HL-60 (cell line): ENCODE measurements around the gene VAV2.

Source experiments
- DNase-seq, 2 experiments: peaks; one replicate each; pipeline ENCODE4 v3.0.0-alpha.2; 2010 to 2020; ENCODE audit warnings: low read depth in 1 of 2, low spot score in 1 of 2
- H3K27ac ChIP-seq: fragments of 250-450 bp; sonication (Bioruptor Pico); replicated peaks from 2 replicates; pipeline ENCODE4 v1.5.1; 2020; ENCODE audit warnings: mild to moderate bottlenecking, moderate library complexity
- H3K27me3 ChIP-seq: fragments of 250-450 bp; sonication (Bioruptor Pico); 2 replicates; pipeline ENCODE4 v1.5.1; 2021; ENCODE audit warnings: mild to moderate bottlenecking, moderate library complexity; ENCODE audit not compliant: insufficient read depth, poor library complexity, severe bottlenecking
- H3K4me3 ChIP-seq: replicated peaks from 2 replicates; pipeline ENCODE4 v1.5.1; 2011; ENCODE audit warnings: mild to moderate bottlenecking, control low read depth, low read length; ENCODE audit not compliant: insufficient read depth
- GABPA ChIP-seq: IDR thresholded peaks from 2 replicates; pipeline ENCODE4 v1.6.1; 2012; ENCODE audit warnings: low read depth
- POLR2AphosphoS5 ChIP-seq: IDR thresholded peaks from 2 replicates; pipeline ENCODE4 v1.6.1; 2012; ENCODE audit warnings: low read depth
- SPI1 ChIP-seq: IDR thresholded peaks from 2 replicates; pipeline ENCODE4 v1.6.1; 2012; ENCODE audit warnings: low read depth, mild to moderate bottlenecking, borderline replicate concordance
- TF ChIP-seq, protein P1 (sequence below): IDR thresholded peaks from one replicate; pipeline ENCODE4 v1.5.1; 2011; ENCODE audit warnings: low read length, control low read depth, inconsistent platforms; ENCODE audit not compliant: insufficient read depth
- TF ChIP-seq, protein P2 (sequence below): IDR thresholded peaks from 2 replicates; pipeline ENCODE4 v1.6.1; 2012; ENCODE audit warnings: low read depth; ENCODE audit not compliant: insufficient replicate concordance

VAV2 gene

DNA sequence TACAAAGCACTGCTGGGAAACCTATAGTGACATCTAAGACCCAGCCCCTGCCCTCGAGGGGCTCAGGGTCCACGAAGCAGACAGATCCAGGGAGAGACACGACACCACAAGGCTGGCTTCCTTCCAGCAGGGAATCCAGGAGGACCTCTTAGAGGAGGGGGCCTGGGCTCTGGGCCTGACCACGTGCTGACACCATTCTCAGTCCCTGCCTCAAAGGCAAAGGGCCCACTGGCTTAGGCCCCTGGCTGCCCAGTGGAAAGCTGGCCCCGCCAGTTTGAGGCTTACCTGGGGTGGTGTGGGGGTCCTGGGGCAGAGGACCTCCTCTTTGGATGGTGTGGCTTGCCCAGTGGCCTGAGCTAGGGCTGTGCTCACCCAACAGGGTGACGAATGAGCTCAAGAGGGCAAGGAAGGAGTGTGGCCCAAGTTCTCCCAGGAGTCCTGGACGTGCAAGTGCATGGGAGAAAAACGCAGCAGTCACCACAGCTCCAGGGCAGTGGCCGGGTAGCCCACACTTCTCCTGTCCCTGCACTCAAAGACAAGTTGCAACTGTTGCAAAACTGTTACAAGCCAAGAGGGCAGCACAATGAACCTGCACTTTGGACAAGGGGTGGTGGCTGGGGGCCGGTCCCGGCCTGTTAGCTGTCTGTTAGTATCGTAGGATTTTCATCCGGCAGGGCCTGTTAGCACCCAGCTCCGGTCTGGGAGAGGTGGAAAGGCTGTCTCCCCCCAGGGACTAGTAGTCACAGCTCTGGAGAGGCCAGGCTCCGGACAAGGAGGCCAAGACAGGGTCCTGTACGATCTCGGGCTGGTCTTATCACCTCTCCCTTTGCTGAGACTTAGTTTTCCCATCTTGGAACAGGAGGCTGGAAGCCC lies 252.5 kb downstream of the VAV2 start:
- TF ChIP-seq, protein P1, sequence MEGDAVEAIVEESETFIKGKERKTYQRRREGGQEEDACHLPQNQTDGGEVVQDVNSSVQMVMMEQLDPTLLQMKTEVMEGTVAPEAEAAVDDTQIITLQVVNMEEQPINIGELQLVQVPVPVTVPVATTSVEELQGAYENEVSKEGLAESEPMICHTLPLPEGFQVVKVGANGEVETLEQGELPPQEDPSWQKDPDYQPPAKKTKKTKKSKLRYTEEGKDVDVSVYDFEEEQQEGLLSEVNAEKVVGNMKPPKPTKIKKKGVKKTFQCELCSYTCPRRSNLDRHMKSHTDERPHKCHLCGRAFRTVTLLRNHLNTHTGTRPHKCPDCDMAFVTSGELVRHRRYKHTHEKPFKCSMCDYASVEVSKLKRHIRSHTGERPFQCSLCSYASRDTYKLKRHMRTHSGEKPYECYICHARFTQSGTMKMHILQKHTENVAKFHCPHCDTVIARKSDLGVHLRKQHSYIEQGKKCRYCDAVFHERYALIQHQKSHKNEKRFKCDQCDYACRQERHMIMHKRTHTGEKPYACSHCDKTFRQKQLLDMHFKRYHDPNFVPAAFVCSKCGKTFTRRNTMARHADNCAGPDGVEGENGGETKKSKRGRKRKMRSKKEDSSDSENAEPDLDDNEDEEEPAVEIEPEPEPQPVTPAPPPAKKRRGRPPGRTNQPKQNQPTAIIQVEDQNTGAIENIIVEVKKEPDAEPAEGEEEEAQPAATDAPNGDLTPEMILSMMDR, result no peak
- TF ChIP-seq, protein P2, sequence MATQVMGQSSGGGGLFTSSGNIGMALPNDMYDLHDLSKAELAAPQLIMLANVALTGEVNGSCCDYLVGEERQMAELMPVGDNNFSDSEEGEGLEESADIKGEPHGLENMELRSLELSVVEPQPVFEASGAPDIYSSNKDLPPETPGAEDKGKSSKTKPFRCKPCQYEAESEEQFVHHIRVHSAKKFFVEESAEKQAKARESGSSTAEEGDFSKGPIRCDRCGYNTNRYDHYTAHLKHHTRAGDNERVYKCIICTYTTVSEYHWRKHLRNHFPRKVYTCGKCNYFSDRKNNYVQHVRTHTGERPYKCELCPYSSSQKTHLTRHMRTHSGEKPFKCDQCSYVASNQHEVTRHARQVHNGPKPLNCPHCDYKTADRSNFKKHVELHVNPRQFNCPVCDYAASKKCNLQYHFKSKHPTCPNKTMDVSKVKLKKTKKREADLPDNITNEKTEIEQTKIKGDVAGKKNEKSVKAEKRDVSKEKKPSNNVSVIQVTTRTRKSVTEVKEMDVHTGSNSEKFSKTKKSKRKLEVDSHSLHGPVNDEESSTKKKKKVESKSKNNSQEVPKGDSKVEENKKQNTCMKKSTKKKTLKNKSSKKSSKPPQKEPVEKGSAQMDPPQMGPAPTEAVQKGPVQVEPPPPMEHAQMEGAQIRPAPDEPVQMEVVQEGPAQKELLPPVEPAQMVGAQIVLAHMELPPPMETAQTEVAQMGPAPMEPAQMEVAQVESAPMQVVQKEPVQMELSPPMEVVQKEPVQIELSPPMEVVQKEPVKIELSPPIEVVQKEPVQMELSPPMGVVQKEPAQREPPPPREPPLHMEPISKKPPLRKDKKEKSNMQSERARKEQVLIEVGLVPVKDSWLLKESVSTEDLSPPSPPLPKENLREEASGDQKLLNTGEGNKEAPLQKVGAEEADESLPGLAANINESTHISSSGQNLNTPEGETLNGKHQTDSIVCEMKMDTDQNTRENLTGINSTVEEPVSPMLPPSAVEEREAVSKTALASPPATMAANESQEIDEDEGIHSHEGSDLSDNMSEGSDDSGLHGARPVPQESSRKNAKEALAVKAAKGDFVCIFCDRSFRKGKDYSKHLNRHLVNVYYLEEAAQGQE, result no peak
- TF ChIP-seq POLR2AphosphoS5 (no peak), GABPA (no peak), SPI1 (no peak)
- Histone ChIP-seq H3K27me3 (peaks cover 2% of the 10 kb centered on the region), H3K27ac (no peak overlapping the region), H3K4me3 (no peak overlapping the region)
- DNase-seq, result no peak

DNA sequence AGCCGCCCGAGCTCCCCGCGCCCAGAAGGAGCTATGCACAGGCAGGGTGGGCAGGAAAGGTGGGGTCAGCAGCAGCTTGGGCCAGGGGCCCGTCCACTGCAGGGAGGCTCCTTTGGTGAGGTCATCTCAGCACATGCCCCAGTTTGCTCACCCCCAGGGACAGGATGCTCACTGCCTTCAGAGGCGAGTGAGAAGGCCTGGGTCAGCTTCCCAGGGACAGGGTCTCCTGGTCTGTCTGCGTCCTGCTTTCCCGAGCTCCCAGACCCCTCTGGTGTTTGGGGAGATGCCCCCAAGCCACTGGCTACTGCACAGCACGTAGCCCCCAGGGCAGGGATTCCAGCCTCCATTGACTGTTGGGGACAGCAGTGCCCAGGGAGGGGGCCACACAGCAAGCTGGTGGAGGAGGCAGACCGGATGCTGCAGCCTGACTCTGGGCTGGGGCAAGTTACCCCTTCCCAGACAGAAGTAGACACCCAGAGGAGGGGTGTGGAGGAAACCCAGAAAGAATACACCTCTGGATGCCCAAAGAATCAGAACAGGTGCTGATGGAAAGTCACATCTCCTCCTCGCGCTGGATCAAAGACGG lies 253.4 kb downstream of the VAV2 start:
- TF ChIP-seq, protein P2, result no peak
- TF ChIP-seq POLR2AphosphoS5, result no peak
- TF ChIP-seq, protein P1, result no peak
- TF ChIP-seq GABPA, result no peak
- TF ChIP-seq SPI1, result no peak
- no peak for DNase-seq
- H3K27ac ChIP-seq, result no peak overlapping the region
- H3K27me3 ChIP-seq, result peaks cover 2% of the 10 kb centered on the region
- H3K4me3 ChIP-seq, result no peak overlapping the region

DNA sequence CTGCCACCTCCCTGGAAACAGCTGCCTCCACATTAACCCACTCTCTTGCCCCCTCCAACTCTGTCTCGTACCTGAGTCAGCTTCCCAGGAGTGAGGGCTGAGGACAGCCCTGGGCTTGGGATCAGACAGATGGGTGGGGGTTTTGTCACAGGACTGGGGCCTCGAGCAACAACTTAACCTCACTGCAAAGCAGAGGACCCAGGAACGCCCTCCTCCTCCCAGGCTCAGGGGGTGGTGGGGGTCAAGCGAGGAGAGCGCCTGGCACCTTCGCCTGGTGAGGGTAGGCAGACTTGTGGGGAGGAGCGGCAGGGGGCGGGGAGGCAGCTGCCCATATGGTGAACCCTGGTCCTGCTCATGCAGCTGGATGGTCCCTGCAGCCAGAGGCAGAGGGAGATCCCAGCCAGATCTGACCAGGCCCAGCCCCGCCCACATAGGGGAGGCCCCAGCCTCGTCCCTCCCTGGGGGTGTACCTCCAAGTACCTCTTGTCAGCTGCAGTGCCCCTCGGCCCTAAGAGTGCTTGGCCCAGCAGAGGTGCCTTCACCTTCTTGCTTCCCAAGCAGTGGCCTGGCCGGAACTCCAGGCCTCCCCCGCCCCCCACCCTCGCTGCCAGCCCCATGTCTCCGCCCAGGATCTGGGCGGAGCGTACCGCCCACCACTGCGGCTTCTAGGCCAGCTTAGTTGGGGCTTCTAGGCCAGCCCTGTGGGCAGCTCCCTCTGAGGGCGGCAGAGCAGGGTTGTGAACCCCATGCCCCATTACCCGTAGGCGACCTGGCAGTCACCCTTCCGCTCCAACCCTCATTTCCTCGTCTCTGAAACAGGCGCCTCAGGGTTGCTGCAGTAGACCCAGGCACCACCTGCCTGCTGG lies 254.1 kb downstream of the VAV2 start, which contains the start of gene SARDH:
Gene SARDH, minus strand, starts transcription at position 579 of the 866 bp plus-strand sequence. CDS start 4,179 bp downstream, outside the sequence.
- Histone ChIP-seq H3K27me3 (peaks cover 2% of the 10 kb centered on the region), H3K27ac (no peak within 1 kb of the TSS), H3K4me3 (no peak within 1 kb of the TSS)
- no peak for TF ChIP-seq GABPA
- TF ChIP-seq, protein P2, result no peak
- TF ChIP-seq, protein P1, result no peak
- TF ChIP-seq SPI1, result no peak
- no peak for TF ChIP-seq POLR2AphosphoS5
- DNase-seq, result no peak
